Fibroblast of skin of left biceps (primary cell): ENCODE measurements around the gene CD83.

Experiments used
- DNase-seq, 2 experiments: peaks; one replicate each; pipeline ENCODE4 v3.0.0-alpha.2; 2013; ENCODE audit warnings: low read depth in 2 of 2

The CD83 gene

GRCh38 chr6:14091339-14091978, 26.1 kb upstream of the CD83 start:
- DNase-seq = no peak

GRCh38 chr6:14092316-14092715, 25.3 kb upstream of the CD83 start:
- no peak for DNase-seq

- no peak for DNase-seq
Observed at GRCh38 chr6:14092838-14093789, 24.5 kb upstream of the CD83 start.

GRCh38 chr6:14094721-14095120, 22.9 kb upstream of the CD83 start:
- no peak for DNase-seq

GRCh38 chr6:14095437-14095836, 22.1 kb upstream of the CD83 start:
- no peak for DNase-seq

GRCh38 chr6:14100138-14100537, 17.4 kb upstream of the CD83 start:
- no peak for DNase-seq

GRCh38 chr6:14100966-14101365, 16.6 kb upstream of the CD83 start:
- DNase-seq = no peak

- DNase-seq = no peak
Observed at GRCh38 chr6:14102383-14102782, 15.2 kb upstream of the CD83 start.

GRCh38 chr6:14105547-14105946, 12.0 kb upstream of the CD83 start:
- no peak for DNase-seq

GRCh38 chr6:14107000-14107399, 10.6 kb upstream of the CD83 start:
- no peak for DNase-seq

GRCh38 chr6:14107711-14108494, 9.7 kb upstream of the CD83 start:
- no peak for DNase-seq

GRCh38 chr6:14108571-14109410, 8.8 kb upstream of the CD83 start:
- DNase-seq = no peak

- no peak for DNase-seq
Observed at GRCh38 chr6:14109411-14109826, 8.2 kb upstream of the CD83 start.

- DNase-seq = no peak
Observed at GRCh38 chr6:14110001-14110818, 7.4 kb upstream of the CD83 start.

- no peak for DNase-seq
Observed at GRCh38 chr6:14113976-14114375, 3.6 kb upstream of the CD83 start.

- DNase-seq = no peak
Observed at GRCh38 chr6:14118091-14118439, 493 bp downstream of the CD83 start.

GRCh38 chr6:14118446-14118845, 874 bp downstream of the CD83 start:
- no peak for DNase-seq

GRCh38 chr6:14119784-14120183, 2.2 kb downstream of the CD83 start:
- DNase-seq = no peak

GRCh38 chr6:14120546-14120945, 3.0 kb downstream of the CD83 start:
- no peak for DNase-seq

- DNase-seq = no peak
Observed at GRCh38 chr6:14121936-14122344, 4.4 kb downstream of the CD83 start.
